Duodenal mucosa (tissue), 2 donors: ENCODE results near the gene CMIP.

Experiments used
- H3K27ac ChIP-seq: one replicate; pipeline ENCODE4 v1.7.0; 2013; ENCODE audit warnings: low read depth, low read length
- H3K27me3 ChIP-seq, 2 donors: one replicate each; pipeline ENCODE4 v1.7.0; 2013; ENCODE audit warnings: low read length in 2 of 2, control low read depth in 1 of 2; ENCODE audit not compliant: insufficient read depth in 2 of 2, control insufficient read depth in 1 of 2
- H3K36me3 ChIP-seq, 2 donors: one replicate each; pipeline ENCODE4 v1.7.0; 2013; ENCODE audit warnings: low read length in 2 of 2, control low read depth in 1 of 2; ENCODE audit not compliant: insufficient read depth in 2 of 2, control insufficient read depth in 1 of 2
- H3K4me1 ChIP-seq, 2 donors: one replicate each; pipeline ENCODE4 v1.7.0; 2013; ENCODE audit warnings: low read length in 2 of 2, control low read depth in 1 of 2; ENCODE audit not compliant: insufficient read depth in 2 of 2, control insufficient read depth in 1 of 2
- H3K4me3 ChIP-seq, 2 donors: one replicate each; pipeline ENCODE4 v1.7.0; 2013; ENCODE audit warnings: low read length in 2 of 2, low read depth in 1 of 2
- H3K9ac ChIP-seq, 2 donors: one replicate each; pipeline ENCODE4 v1.7.0; 2013; ENCODE audit warnings: low read length in 2 of 2, low read depth in 1 of 2
- H3K9me3 ChIP-seq, 2 donors: one replicate each; pipeline ENCODE4 v1.7.0; 2013; ENCODE audit warnings: low read length in 2 of 2, control low read depth in 1 of 2; ENCODE audit not compliant: control insufficient read depth in 1 of 2

Gene CMIP

DNA sequence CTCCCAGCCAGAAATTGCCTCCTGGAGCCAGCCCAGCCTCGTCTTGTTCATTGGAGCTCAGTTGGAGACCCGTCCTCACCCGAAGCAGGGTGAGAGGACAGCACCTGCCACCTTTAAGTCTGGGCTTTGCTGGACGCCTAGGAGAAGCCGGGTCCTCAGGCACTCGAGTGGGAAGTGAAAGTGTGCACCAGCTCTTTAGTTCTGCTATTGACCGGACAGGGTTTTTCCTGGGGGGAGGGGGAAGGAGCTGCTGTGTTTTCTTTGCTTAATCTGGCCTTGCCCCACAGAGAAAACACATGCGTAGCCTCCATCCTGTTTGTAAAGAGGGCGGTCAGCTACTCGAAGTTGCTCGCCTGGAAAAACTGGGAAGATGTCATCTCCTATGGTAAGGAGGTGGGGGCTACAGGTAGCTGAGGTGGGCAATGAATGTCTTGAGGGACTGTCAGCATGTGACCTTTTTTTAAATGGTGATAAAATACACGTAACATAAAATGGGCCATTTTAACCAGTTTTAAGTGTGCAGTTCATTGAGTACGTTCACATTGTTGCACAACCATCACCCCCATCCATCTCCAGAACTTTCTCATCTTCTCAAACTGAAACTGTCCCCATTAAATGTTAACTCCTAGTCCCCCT, 34.4 kb downstream of the CMIP start:
- Histone ChIP-seq H3K27me3 (no peaks in the 10 kb centered on the region), H3K4me1 (peaks cover 75 to 79% of the 10 kb centered on the region in 2 donors), H3K9ac (peak overlapping the region in 1 of 2 donors; percentile 34), H3K27ac (peak overlapping the region; percentile 65), H3K36me3 (peaks cover 0 to 3% of the 10 kb centered on the region in 2 donors), H3K9me3 (no peaks in the 10 kb centered on the region), H3K4me3 (peak overlapping the region; percentile 19 to 23)

DNA sequence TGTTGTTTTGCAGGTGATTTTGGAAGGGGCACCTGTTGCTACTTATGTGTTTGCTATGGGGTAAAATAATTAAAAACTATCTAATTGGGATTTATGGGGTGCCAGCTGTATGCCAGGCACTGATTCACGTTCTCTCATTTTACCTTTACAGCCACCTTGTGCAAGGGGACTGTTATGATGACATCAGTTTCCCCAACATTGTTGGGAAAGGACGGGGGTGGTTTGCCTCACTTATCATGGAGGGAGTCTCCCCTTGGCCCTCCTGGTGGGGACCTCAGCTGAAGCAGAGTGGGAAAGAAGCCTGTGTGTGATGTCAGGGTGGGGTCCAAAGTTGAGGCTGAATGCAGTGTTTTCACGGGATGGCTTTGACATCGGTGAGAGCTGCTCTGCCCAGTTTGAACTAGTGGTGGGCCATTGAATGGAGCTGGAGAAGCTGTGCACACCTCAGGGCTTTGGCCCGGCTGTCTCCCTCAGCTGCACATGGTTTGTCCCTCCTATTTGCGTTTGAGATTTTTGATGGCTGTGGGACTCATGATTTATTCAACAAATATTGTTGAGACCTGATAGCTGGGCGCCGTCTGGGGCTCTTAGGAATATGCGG, 36.1 kb downstream of the CMIP start:
- Histone ChIP-seq H3K27me3 (no peaks in the 10 kb centered on the region), H3K27ac (no peak overlapping the region), H3K4me1 (peaks cover 76 to 80% of the 10 kb centered on the region in 2 donors), H3K4me3 (no peak overlapping the region), H3K9ac (peak overlapping the region in 1 of 2 donors; percentile 12), H3K36me3 (peaks cover 0 to 3% of the 10 kb centered on the region in 2 donors), H3K9me3 (no peaks in the 10 kb centered on the region)

DNA sequence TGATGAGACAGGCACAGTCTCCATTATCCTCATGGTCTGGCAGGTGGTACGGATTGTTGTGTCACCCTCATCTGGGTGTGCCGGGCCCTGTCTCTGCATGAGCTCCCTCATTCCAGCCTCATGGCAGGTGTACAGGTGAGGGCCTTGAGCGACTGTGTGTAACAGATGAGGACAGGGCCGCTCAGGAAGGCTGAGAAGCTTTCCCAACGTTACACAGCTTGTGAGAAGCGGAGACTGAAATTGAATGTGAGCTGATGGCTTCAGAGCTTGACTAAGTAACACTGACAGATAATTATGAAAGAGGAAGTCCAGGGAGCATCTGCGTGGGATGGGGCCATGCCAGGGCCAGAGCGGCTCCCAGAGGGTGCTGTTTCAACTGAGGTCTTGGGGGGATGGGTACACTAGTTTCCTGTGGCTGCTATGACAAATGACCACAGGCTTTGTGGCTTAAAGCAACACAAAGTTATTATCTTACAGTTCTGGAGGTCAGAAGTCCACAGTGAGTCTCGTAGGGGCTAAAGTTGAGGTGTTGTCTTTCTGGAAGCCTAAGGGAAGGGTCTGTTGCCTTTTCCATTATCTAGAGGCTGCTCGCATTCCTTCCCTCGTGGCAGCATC, 36.7 kb downstream of the CMIP start:
- Histone ChIP-seq H3K4me3 (peak overlapping the region in 1 of 2 donors; percentile 16), H3K4me1 (peaks cover 82 to 86% of the 10 kb centered on the region in 2 donors), H3K9ac (peak overlapping the region in 1 of 2 donors; percentile 12), H3K27ac (no peak overlapping the region), H3K27me3 (no peaks in the 10 kb centered on the region), H3K36me3 (peaks cover 0 to 6% of the 10 kb centered on the region in 2 donors), H3K9me3 (no peaks in the 10 kb centered on the region)

DNA sequence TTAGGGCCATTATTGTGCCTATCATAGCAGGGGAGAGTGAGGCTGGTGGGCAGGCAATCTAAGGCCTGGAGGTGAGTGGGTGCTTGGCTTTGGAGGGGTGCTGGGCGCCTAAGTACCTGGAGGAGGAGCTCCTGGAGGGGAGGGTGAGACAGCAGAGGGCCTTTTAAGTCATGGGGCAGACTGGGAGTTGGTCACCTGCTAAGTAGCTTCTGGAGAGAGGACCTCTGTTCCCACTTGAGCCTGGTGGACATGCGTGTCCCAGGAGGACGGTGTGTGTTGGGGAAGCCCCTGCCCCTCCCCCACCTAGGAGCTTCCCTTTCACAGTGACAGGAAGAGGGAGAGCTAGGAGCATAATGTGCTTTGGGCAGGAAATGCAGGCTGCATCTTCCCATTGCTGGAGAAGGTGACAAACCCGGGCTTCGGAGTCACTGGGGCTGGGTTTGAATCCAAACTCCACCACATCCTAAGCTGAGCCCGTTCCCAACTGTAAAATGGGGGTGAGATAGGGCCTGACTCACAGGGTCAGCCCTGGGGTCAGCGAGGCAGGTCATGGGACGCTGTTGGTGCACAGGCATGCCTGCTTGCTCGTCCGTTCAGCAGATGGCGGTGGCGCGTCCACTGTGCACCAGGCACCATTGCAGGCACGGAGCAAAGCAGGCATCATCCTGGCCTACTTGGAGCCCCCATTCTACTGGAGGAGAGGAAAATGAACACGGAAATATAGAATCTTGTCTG, 37.9 kb downstream of the CMIP start:
- Histone ChIP-seq H3K4me1 (peaks cover 75 to 81% of the 10 kb centered on the region in 2 donors), H3K27me3 (no peaks in the 10 kb centered on the region), H3K27ac (no peak overlapping the region), H3K36me3 (peaks cover 0 to 7% of the 10 kb centered on the region in 2 donors), H3K4me3 (no peak overlapping the region), H3K9me3 (no peaks in the 10 kb centered on the region), H3K9ac (no peak overlapping the region)

DNA sequence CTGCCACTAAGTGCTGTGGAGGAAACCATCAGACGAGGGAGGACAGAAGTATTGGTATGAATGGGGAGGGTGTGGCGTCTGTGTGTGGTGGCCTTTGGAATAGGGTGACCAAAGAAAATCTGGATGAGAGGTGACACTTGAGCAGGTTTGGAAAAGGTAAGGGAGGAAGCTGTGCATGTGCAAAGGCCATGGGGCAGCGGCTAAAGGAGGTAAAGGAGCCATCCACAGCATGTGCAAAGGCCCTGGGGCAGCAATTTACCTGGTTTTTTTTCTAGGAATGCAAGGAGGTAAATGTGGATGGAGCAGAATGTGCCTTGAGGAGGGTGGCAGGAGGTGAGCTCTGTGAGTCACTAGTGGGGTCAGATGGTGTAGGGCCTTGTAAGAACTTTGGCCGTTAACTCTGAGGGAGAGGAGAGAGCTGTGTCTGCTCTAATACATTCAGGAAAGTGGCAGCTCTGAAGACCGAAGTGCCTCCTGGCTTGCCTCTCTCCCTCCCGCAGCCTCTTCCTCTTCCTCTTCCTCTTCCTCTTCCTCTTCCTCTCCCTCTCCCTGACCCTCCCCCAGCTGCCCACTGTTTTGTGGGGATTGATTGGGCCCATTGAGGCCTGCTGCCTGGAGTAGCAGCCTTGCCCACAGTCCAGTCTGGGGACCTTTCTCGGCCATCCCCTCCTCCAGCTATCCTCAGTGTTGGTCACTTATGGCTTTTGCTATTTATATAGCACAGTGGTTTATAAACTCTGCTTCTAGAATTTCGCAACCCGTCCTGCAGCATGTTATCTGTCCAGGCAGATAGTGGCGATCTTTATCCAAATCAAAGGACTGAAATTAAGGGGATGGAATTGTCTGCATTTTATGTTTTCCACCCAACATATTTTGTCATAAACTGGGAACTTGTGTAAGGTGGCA, 38.7 kb downstream of the CMIP start:
- peaks cover 0 to 7% of the 10 kb centered on the region in 2 donors for H3K36me3 ChIP-seq
- no peaks in the 10 kb centered on the region for H3K9me3 ChIP-seq
- no peak overlapping the region for H3K4me3 ChIP-seq
- no peaks in the 10 kb centered on the region for H3K27me3 ChIP-seq
- no peak overlapping the region for H3K9ac ChIP-seq
- H3K27ac ChIP-seq: no peak overlapping the region
- peaks cover 73 to 79% of the 10 kb centered on the region in 2 donors for H3K4me1 ChIP-seq

DNA sequence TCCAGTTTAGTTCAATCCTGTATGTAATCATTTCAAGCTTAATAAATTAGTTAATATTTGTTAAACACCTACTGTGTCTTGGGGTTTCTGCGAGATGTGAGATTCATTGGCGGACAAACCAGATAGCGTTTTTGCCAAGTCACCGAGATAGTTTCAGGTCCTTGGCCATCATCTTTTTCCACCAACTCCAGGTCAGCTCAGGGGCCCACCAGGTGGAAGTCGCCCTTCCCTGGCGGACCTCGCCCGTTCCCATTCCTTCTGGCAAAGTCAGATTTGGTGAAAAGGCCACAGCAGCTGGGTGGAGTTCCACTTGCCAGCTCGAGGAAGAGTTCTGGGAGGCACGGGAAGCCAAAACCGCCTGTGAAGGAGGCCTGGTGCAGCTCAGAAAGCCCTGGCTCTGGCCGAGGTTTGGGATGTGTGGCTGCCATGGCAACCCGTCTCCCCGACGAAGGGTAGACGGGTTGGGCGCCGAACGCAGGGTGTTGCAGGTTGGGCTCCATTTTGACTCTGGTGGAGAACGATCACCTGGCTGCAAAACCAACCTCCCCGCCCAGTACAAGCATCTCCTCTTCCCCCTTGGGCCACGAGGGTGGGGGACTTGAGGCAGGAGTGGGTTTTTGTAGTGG, 39.5 kb downstream of the CMIP start:
- Histone ChIP-seq H3K27me3 (no peaks in the 10 kb centered on the region), H3K4me3 (no peak overlapping the region), H3K36me3 (peaks cover 0 to 8% of the 10 kb centered on the region in 2 donors), H3K4me1 (peaks cover 73 to 79% of the 10 kb centered on the region in 2 donors), H3K27ac (no peak overlapping the region), H3K9me3 (no peaks in the 10 kb centered on the region), H3K9ac (no peak overlapping the region)

DNA sequence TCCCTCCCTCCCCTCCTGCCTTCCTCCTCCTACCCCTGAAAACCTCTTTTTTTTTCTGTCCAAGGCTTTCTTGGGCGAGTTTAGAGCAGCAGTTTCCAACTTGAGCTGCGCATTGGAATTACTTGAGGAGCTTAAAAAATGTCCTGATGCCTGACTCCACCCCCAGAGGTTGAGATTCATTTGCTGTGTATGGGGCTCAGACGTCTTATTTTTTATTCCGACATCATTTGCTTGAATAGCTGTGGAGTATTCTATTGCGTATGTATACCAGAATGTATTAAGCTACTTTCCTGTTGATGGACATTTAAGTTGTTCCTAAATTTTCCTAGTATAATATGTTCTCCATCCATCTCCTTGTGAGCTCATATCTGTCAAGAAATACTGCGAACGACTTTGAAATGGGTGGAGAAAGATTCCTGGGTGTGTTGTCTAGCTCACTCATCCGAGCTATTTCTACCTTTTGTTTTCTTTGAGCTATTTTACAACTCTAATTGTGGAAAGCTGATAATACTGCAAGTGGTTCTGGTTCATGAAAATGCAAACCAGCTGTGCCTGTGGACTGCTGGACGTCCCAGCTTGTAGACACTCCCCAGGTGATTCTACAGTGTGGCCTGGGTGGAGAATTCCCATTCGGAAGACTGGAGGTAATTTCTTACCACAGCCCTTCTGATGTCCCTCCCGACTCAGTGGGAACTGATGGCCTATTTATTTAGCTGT, 40.5 kb downstream of the CMIP start:
- no peak overlapping the region for H3K27ac ChIP-seq
- H3K4me3 ChIP-seq: no peak overlapping the region
- H3K36me3 ChIP-seq: peaks cover 0 to 12% of the 10 kb centered on the region in 2 donors
- peaks cover 75 to 77% of the 10 kb centered on the region in 2 donors for H3K4me1 ChIP-seq
- no peak overlapping the region for H3K9ac ChIP-seq
- no peaks in the 10 kb centered on the region for H3K27me3 ChIP-seq
- no peaks in the 10 kb centered on the region for H3K9me3 ChIP-seq

DNA sequence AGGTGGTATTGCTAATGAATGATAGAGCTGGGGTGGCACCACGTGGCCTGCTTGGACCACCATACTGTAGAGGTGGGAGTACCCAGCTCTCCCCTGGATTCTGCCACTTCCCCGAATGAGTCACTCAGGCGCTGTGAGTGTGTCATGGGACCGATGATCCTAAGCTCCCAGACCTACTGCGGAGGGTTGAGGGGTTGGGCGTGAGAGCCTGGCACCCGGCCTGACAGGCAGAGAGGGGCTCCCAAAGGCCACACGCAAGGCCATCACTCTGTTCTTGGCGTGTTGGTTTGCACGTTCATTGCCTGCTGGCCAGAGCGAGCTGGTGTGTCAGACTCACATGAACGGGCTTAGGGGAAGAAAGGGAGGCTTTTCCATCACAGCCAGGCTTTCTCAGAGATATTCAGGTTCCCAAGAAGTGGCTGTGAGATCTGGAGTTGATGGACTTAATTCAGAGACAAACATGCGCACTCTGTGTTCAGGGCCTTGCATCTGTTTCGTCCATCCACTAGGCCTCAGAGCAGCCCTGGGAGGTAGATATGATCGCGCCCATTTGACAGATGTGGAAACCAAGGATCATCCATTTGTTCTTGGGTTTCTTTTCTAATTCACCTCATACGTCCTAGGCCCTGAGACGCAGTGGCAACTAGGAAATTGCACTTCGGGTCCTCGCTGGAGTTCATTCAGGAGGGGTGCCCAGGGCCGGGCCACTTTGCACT, 41.4 kb downstream of the CMIP start:
- peaks cover 70 to 76% of the 10 kb centered on the region in 2 donors for H3K4me1 ChIP-seq
- no peaks in the 10 kb centered on the region for H3K27me3 ChIP-seq

More for the DNA sequence above, 41.4 kb downstream of the CMIP start:
- Histone ChIP-seq H3K9me3 (no peaks in the 10 kb centered on the region), H3K36me3 (peaks cover 2 to 12% of the 10 kb centered on the region in 2 donors), H3K9ac (no peak overlapping the region), H3K27ac (no peak overlapping the region), H3K4me3 (no peak overlapping the region)
